HG03520 (cell line): ENCODE data around the gene F10.
"Not testable (repeated sequence)": the region's sequence is repeated elsewhere in the genome, so short reads cannot be mapped to it uniquely, and the experiment has no call there.

Source experiments
- ATAC-seq: cut with Tn5 transposase; IDR thresholded peaks from one replicate; pipeline ENCODE4 v1.9.1; 2021; ENCODE audit warnings: mild to moderate bottlenecking, moderate library complexity; ENCODE audit not compliant: unreplicated experiment

The F10 gene

GRCh38 chr13:113098162-113098732, 24.4 kb upstream of the F10 start:
- ATAC-seq = no peak

- no peak for ATAC-seq
Observed at GRCh38 chr13:113099142-113099541, 23.5 kb upstream of the F10 start.

- not testable (repeated sequence) for ATAC-seq
Observed at GRCh38 chr13:113102302-113102701, 20.3 kb upstream of the F10 start.

- no peak for ATAC-seq
Observed at GRCh38 chr13:113102727-113103126, 19.9 kb upstream of the F10 start.

GRCh38 chr13:113103646-113104045, 19.0 kb upstream of the F10 start:
- ATAC-seq = no peak

GRCh38 chr13:113105032-113105920, 17.3 kb upstream of the F10 start, which contains the start of gene F7:
Gene F7 (plus strand): TSS chr13:113105791. CDS start chr13:113105842, 51 bp downstream.
- no peak for ATAC-seq

- no peak for ATAC-seq
Observed at GRCh38 chr13:113105921-113106452, 16.6 kb upstream of the F10 start.

GRCh38 chr13:113106711-113107351, 15.8 kb upstream of the F10 start:
- ATAC-seq = no peak

GRCh38 chr13:113108521-113108920, 14.1 kb upstream of the F10 start:
- ATAC-seq = not testable (repeated sequence)

- ATAC-seq = no peak
Observed at GRCh38 chr13:113109151-113110047, 13.2 kb upstream of the F10 start.

- ATAC-seq = no peak
Observed at GRCh38 chr13:113110048-113110851, 12.3 kb upstream of the F10 start.

GRCh38 chr13:113110852-113111315, 11.7 kb upstream of the F10 start:
- no peak for ATAC-seq

- ATAC-seq = not testable (repeated sequence)
Observed at GRCh38 chr13:113111821-113112220, 10.8 kb upstream of the F10 start.

GRCh38 chr13:113112475-113112874, 10.1 kb upstream of the F10 start:
- not testable (repeated sequence) for ATAC-seq

GRCh38 chr13:113112893-113113845, 9.4 kb upstream of the F10 start:
- no peak for ATAC-seq

- no peak for ATAC-seq
Observed at GRCh38 chr13:113113846-113114271, 8.7 kb upstream of the F10 start.

GRCh38 chr13:113114511-113115362, 7.9 kb upstream of the F10 start:
- no peak for ATAC-seq
